OCI-LY1 (cell line): ENCODE measurements around the gene IFRD2.

ENCODE experiments used
- H2AFZ ChIP-seq: fragments of 200-600 bp; sonication (generic), shearing (Covaris generic); 2 replicates; pipeline ENCODE4 v1.6.0; 2014; ENCODE audit warnings: antibody characterized with exemption, mild to moderate bottlenecking, low read length
- H3F3A ChIP-seq: fragments of 200-600 bp; sonication (generic), shearing (Covaris generic); 2 replicates; pipeline ENCODE4 v1.6.0; 2014; ENCODE audit warnings: mild to moderate bottlenecking, antibody characterized with exemption, low read length, moderate library complexity; ENCODE audit not compliant: insufficient read depth
- H3K27ac ChIP-seq: fragments of 200-600 bp; sonication (generic); 2 replicates; pipeline ENCODE4 v1.5.1; 2014; ENCODE audit warnings: low read length, mixed run types, mild to moderate bottlenecking, low read depth; ENCODE audit not compliant: poor library complexity, severe bottlenecking
- H3K27me3 ChIP-seq: fragments of 200-600 bp; sonication (generic); 2 replicates; pipeline ENCODE4 v1.6.0; 2014; ENCODE audit warnings: antibody characterized with exemption, mild to moderate bottlenecking, low read length, moderate library complexity; ENCODE audit not compliant: insufficient read depth
- H3K36me3 ChIP-seq: fragments of 200-600 bp; sonication (generic); 2 replicates; pipeline ENCODE4 v1.6.1; 2014; ENCODE audit warnings: mild to moderate bottlenecking, antibody characterized with exemption, low read length, moderate library complexity, mixed read lengths; ENCODE audit not compliant: insufficient read depth
- H3K4me1 ChIP-seq: fragments of 200-600 bp; sonication (generic); 2 replicates; pipeline ENCODE4 v1.5.1; 2014; ENCODE audit warnings: mild to moderate bottlenecking, low read length, moderate library complexity; ENCODE audit not compliant: insufficient read depth, severe bottlenecking
- H3K4me2 ChIP-seq: fragments of 200-600 bp; sonication (generic), shearing (Covaris generic); 2 replicates; pipeline ENCODE4 v1.6.1; 2014; ENCODE audit warnings: low read length
- H3K4me3 ChIP-seq: fragments of 200-600 bp; sonication (generic); 2 replicates; pipeline ENCODE4 v1.5.1; 2014; ENCODE audit warnings: low read length, low read depth, mild to moderate bottlenecking, mixed read lengths; ENCODE audit not compliant: poor library complexity, severe bottlenecking
- H3K79me2 ChIP-seq: fragments of 200-600 bp; shearing (Covaris generic); 2 replicates; pipeline ENCODE4 v1.6.1; 2016; ENCODE audit warnings: mixed run types, low read length, mixed read lengths; ENCODE audit not compliant: insufficient read depth
- H3K9ac ChIP-seq: fragments of 200-600 bp; sonication (generic), shearing (Covaris generic); 2 replicates; pipeline ENCODE4 v1.6.1; 2014; ENCODE audit warnings: mild to moderate bottlenecking, low read length, mixed read lengths
- H3K9me2 ChIP-seq: fragments of 200-600 bp; sonication (generic), shearing (Covaris generic); 2 replicates; pipeline ENCODE4 v1.6.1; 2014; ENCODE audit warnings: low read depth, mild to moderate bottlenecking, low read length, mixed read lengths
- H3K9me3 ChIP-seq: fragments of 200-600 bp; shearing (Covaris generic); 2 replicates; pipeline ENCODE4 v1.6.1; 2014; ENCODE audit warnings: low read length, mixed read lengths
- H4K20me1 ChIP-seq: fragments of 200-600 bp; sonication (generic), shearing (Covaris generic); 2 replicates; pipeline ENCODE4 v1.6.0; 2016; ENCODE audit warnings: mild to moderate bottlenecking, low read length; ENCODE audit not compliant: insufficient read depth
- EZH2 ChIP-seq: fragments of 200-600 bp; sonication (generic), shearing (Covaris generic); IDR thresholded peaks from 2 replicates; pipeline ENCODE4 v1.8.0; 2017; ENCODE audit warnings: borderline replicate concordance, mixed run types, mild to moderate bottlenecking, antibody characterized with exemption, low read length, moderate library complexity, mixed read lengths
- TF ChIP-seq, protein P1 (sequence below): fragments of 200-600 bp; sonication (generic), shearing (Covaris generic); IDR thresholded peaks from 2 replicates; pipeline ENCODE4 v1.5.1; 2017; ENCODE audit warnings: mild to moderate bottlenecking, antibody characterized with exemption, low read length, moderate library complexity, mixed read lengths

IFRD2 gene

GRCh38 chr3:50271314-50271936 is 20.8 kb downstream of the IFRD2 start:
- H3K9ac ChIP-seq, result no peak overlapping the region
- H3K4me3 ChIP-seq, result no peak overlapping the region
- H4K20me1 ChIP-seq, result no peaks in the 10 kb centered on the region
- peaks cover 6% of the 10 kb centered on the region for H3K4me1 ChIP-seq
- no peaks in the 10 kb centered on the region for H3F3A ChIP-seq
- no peaks in the 10 kb centered on the region for H3K36me3 ChIP-seq
- H2AFZ ChIP-seq, result no peak overlapping the region
- H3K9me2 ChIP-seq, result no peaks in the 10 kb centered on the region
- TF ChIP-seq, protein P1, sequence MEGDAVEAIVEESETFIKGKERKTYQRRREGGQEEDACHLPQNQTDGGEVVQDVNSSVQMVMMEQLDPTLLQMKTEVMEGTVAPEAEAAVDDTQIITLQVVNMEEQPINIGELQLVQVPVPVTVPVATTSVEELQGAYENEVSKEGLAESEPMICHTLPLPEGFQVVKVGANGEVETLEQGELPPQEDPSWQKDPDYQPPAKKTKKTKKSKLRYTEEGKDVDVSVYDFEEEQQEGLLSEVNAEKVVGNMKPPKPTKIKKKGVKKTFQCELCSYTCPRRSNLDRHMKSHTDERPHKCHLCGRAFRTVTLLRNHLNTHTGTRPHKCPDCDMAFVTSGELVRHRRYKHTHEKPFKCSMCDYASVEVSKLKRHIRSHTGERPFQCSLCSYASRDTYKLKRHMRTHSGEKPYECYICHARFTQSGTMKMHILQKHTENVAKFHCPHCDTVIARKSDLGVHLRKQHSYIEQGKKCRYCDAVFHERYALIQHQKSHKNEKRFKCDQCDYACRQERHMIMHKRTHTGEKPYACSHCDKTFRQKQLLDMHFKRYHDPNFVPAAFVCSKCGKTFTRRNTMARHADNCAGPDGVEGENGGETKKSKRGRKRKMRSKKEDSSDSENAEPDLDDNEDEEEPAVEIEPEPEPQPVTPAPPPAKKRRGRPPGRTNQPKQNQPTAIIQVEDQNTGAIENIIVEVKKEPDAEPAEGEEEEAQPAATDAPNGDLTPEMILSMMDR, result no peak
- TF ChIP-seq EZH2, result no peak
- H3K27me3 ChIP-seq, result 0 out of 2 replicates have a peak, but pooled peaks cover 4% of the 10 kb centered on the region
- H3K27ac ChIP-seq, result no peak overlapping the region
- H3K9me3 ChIP-seq, result no peaks in the 10 kb centered on the region
- H3K79me2 ChIP-seq, result no peaks in the 10 kb centered on the region
- no peak overlapping the region for H3K4me2 ChIP-seq

- H3K9me3 ChIP-seq, result no peaks in the 10 kb centered on the region
- H3K27me3 ChIP-seq, result 0 out of 2 replicates have a peak, but pooled peaks cover 4% of the 10 kb centered on the region
- H3K4me3 ChIP-seq, result no peak overlapping the region
- H2AFZ ChIP-seq, result no peak overlapping the region
- no peaks in the 10 kb centered on the region for H3K79me2 ChIP-seq
- TF ChIP-seq EZH2, result no peak
- TF ChIP-seq, protein P1, result no peak
- H3K4me2 ChIP-seq, result no peak overlapping the region
- no peak overlapping the region for H3K27ac ChIP-seq
- H3K36me3 ChIP-seq, result no peaks in the 10 kb centered on the region
- no peaks in the 10 kb centered on the region for H3F3A ChIP-seq
- no peaks in the 10 kb centered on the region for H3K9me2 ChIP-seq
- H3K9ac ChIP-seq, result no peak overlapping the region
- H4K20me1 ChIP-seq, result no peaks in the 10 kb centered on the region
- H3K4me1 ChIP-seq, result peaks cover 6% of the 10 kb centered on the region
These were observed 21.6 kb downstream of the IFRD2 start for GRCh38 chr3:50270422-50271224.

- Histone ChIP-seq H3K27ac (no peak overlapping the region), H3K9me2 (no peaks in the 10 kb centered on the region), H3K4me2 (no peak overlapping the region), H3K9ac (no peak overlapping the region), H4K20me1 (no peaks in the 10 kb centered on the region), H3K9me3 (no peaks in the 10 kb centered on the region), H3K27me3 (0 out of 2 replicates have a peak, but pooled peaks cover 4% of the 10 kb centered on the region), H3K4me3 (no peak overlapping the region), H3K4me1 (peaks cover 6% of the 10 kb centered on the region), H3K79me2 (no peaks in the 10 kb centered on the region), H3F3A (no peaks in the 10 kb centered on the region), H2AFZ (no peak overlapping the region), H3K36me3 (no peaks in the 10 kb centered on the region)
- TF ChIP-seq EZH2, result no peak
- TF ChIP-seq, protein P1, result no peak
These were observed 22.2 kb downstream of the IFRD2 start for GRCh38 chr3:50269977-50270413.
